ENCODE measurements around the gene CDYL2. TPM values are rescaled to one million over a fixed set of nuclear protein-coding genes. Genes with fewer than 3 reads are reported as not detected.

The CDYL2 gene
- total RNA-seq, 1 experiment from 2014 or later, result 7.1 TPM

DNA sequence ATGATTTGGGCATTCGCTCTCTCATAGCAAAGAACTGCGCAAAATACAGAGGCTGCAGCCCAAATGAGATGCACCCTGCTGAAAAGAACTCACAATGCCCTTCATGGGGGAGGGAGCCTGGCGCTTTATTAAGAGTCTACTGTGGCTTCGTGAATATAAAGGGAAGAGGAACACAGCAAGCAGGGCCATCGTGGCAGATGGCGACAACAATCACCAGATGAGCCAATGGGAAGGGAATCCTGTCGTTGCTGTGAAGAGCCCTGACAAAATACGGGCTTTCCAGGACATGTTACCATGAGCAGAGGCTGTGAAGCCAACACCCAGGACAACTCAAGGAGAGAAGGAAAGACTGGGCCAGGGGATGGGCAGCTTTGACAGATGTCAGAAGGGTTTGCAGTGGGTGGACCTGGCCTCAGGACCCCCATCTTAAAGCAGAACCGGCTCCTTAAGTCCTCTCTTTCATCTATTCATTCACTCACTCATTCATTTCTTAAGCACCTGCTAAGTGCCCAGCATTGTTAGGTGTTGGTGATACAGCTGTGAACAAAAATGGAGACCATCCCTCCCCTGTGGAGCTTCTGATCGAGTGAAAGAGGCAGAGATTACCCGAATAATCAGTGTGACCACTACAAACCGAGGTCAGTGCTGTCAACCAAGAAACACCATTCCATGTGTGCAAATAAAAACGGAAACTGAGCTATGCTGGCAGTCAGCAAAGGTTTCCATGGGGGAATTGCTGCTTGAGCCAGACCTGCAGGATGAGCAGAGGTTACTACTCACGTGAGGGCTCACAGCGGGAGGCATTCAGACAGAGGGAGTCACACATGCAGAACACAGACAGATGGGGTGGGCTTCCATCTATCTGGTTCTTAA is 137.8 kb downstream of the CDYL2 start:
- Mint-ChIP-seq H3K36me3 (ENCODE audit: insufficient read depth, unreplicated experiment) (no peaks in the 10 kb centered on the region), H3K9me3 (ENCODE audit: unreplicated experiment) (peaks cover 5% of the 10 kb centered on the region), H3K27me3 (ENCODE audit: insufficient read depth, unreplicated experiment) (no peaks in the 10 kb centered on the region), H3K27ac (ENCODE audit: low read depth, unreplicated experiment) (no peak overlapping the region), H3K4me1 (ENCODE audit: insufficient read depth, unreplicated experiment) (peaks cover 7% of the 10 kb centered on the region), H3K4me3 (ENCODE audit: unreplicated experiment) (no peak overlapping the region)
- TF ChIP-seq, protein P1, sequence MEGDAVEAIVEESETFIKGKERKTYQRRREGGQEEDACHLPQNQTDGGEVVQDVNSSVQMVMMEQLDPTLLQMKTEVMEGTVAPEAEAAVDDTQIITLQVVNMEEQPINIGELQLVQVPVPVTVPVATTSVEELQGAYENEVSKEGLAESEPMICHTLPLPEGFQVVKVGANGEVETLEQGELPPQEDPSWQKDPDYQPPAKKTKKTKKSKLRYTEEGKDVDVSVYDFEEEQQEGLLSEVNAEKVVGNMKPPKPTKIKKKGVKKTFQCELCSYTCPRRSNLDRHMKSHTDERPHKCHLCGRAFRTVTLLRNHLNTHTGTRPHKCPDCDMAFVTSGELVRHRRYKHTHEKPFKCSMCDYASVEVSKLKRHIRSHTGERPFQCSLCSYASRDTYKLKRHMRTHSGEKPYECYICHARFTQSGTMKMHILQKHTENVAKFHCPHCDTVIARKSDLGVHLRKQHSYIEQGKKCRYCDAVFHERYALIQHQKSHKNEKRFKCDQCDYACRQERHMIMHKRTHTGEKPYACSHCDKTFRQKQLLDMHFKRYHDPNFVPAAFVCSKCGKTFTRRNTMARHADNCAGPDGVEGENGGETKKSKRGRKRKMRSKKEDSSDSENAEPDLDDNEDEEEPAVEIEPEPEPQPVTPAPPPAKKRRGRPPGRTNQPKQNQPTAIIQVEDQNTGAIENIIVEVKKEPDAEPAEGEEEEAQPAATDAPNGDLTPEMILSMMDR (IDR thresholded peaks at IDR 0.05; ENCODE audit: unreplicated experiment), result no peak
- ChIA-PET POLR2A (no interaction called here), CTCF (no interaction called here)
- no peak for DNase-seq (ENCODE audit: unreplicated experiment)
- intact Hi-C loops (cut with micrococcal nuclease), result no loop called here
- BruUV-seq (replicated peaks), result no TSS peak

DNA sequence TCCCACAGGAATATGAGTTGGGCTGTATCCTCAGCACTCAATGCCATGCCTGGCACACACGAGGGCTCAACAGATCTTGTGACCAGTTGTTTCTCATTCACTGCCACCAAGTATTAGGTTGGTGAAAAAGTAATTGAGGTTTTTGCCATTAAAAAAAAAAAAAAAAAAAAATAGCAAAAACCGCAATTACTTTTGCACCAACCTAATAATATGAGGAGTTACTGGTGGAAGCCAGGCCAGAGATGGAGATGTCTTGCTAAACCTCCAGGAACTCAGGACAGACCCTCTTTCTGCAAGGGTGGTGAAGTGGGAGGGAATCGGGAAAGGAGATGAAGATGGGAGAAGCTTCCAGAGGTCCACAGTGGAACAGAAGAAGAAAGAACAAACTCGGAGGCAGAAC is 139.0 kb downstream of the CDYL2 start:
- no peak overlapping the region for H3K27ac Mint-ChIP-seq (ENCODE audit: low read depth, unreplicated experiment)
- CTCF ChIA-PET, result no interaction called here
- intact Hi-C loops (cut with micrococcal nuclease), result no loop called here
- no peaks in the 10 kb centered on the region for H3K27me3 Mint-ChIP-seq (ENCODE audit: insufficient read depth, unreplicated experiment)
- DNase-seq (ENCODE audit: unreplicated experiment), result no peak
- H3K4me3 Mint-ChIP-seq (ENCODE audit: unreplicated experiment), result no peak overlapping the region
- TF ChIP-seq, protein P1 (IDR thresholded peaks at IDR 0.05; ENCODE audit: unreplicated experiment), result no peak
- POLR2A ChIA-PET, result no interaction called here
- peaks cover 7% of the 10 kb centered on the region for H3K4me1 Mint-ChIP-seq (ENCODE audit: insufficient read depth, unreplicated experiment)
- H3K9me3 Mint-ChIP-seq (ENCODE audit: unreplicated experiment), result peaks cover 5% of the 10 kb centered on the region
- BruUV-seq (replicated peaks), result no TSS peak
- H3K36me3 Mint-ChIP-seq (ENCODE audit: insufficient read depth, unreplicated experiment), result no peaks in the 10 kb centered on the region

DNA sequence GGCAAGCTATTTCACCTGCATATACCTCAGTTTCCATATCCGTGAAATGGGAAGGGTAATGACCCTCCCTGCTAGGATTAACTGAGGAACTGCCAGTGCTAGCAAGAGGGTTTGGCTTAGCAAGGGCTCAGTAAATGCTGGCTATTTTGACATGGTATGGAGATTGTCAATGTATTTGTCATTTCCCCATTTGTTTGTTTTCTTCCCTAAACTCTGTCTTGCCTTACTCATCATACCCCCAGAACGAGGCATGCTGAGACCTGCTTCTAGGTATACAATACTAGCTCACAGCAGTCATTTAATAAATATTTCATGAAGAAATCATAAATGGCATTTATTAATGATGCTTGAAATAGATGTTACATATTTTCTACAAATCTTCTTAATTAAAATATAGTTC is 139.6 kb downstream of the CDYL2 start:
- H3K27ac Mint-ChIP-seq (ENCODE audit: low read depth, unreplicated experiment), result no peak overlapping the region
- TF ChIP-seq, protein P1 (IDR thresholded peaks at IDR 0.05; ENCODE audit: unreplicated experiment), result no peak
- no peak overlapping the region for H3K4me3 Mint-ChIP-seq (ENCODE audit: unreplicated experiment)
- DNase-seq (ENCODE audit: unreplicated experiment), result no peak
- H3K4me1 Mint-ChIP-seq (ENCODE audit: insufficient read depth, unreplicated experiment), result peaks cover 7% of the 10 kb centered on the region
- BruUV-seq (replicated peaks), result no TSS peak
- intact Hi-C loops (cut with micrococcal nuclease), result no loop called here
- H3K9me3 Mint-ChIP-seq (ENCODE audit: unreplicated experiment), result peaks cover 5% of the 10 kb centered on the region
- no peaks in the 10 kb centered on the region for H3K36me3 Mint-ChIP-seq (ENCODE audit: insufficient read depth, unreplicated experiment)
- ChIA-PET CTCF (no interaction called here), POLR2A (interaction anchor here (0.6 kb wide), 2 partner anchors 14 to 33 kb away, joined by 3 read pairs; no protein-coding TSS in a partner anchor)
- no peaks in the 10 kb centered on the region for H3K27me3 Mint-ChIP-seq (ENCODE audit: insufficient read depth, unreplicated experiment)

DNA sequence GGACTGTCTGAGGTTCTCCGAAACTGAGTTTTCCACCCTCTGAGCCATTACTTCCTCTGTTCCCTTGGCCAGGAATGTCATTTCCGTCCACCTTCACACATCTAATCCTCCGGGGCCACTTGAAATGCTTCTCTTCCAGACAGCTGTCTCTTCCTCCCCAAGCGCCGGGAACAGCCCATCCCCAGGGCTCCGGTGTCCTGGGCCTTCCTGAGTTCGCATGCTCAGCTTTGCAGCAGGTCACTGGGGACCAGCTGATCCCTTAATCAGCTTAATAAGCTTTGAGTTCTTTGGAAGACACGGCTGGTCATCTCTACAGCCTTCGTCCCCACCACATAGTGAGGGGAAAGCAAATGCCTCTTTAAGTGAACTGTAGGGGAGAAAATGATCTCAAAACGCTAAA is 140.2 kb downstream of the CDYL2 start:
- CTCF ChIA-PET, result no interaction called here
- peaks cover 7% of the 10 kb centered on the region for H3K4me1 Mint-ChIP-seq (ENCODE audit: insufficient read depth, unreplicated experiment)
- H3K27me3 Mint-ChIP-seq (ENCODE audit: insufficient read depth, unreplicated experiment), result no peaks in the 10 kb centered on the region
- TF ChIP-seq, protein P1 (IDR thresholded peaks at IDR 0.05; ENCODE audit: unreplicated experiment), result no peak
- no peak overlapping the region for H3K4me3 Mint-ChIP-seq (ENCODE audit: unreplicated experiment)
- no peak for DNase-seq (ENCODE audit: unreplicated experiment)
- POLR2A ChIA-PET, result interaction anchor here (0.6 kb wide), 1 partner anchor 13 kb away, joined by 3 read pairs; no protein-coding TSS in a partner anchor
- BruUV-seq (replicated peaks), result no TSS peak
- H3K9me3 Mint-ChIP-seq (ENCODE audit: unreplicated experiment), result peaks cover 5% of the 10 kb centered on the region
- H3K36me3 Mint-ChIP-seq (ENCODE audit: insufficient read depth, unreplicated experiment), result no peaks in the 10 kb centered on the region
- intact Hi-C loops (cut with micrococcal nuclease), result no loop called here
- H3K27ac Mint-ChIP-seq (ENCODE audit: low read depth, unreplicated experiment), result no peak overlapping the region

All from MCF 10A (cell line).